HEK293 (cell line): ENCODE results near the gene SIK3.
A peak's percentile ranks its signal among the peaks of the same experiment; 100 is the strongest.
"Not testable (repeated sequence)": the region's sequence is repeated elsewhere in the genome, so short reads cannot be mapped to it uniquely, and the experiment has no call there.

ENCODE experiments used
- CTCF ChIA-PET: fragments of 350-600 bp; formaldehyde crosslinking; extraction: SDS; loops from one replicate; lab custom pipeline; 2021; ENCODE audit warnings: antibody characterized with exemption; lab: Yijun Ruan, JAX
- POLR2A ChIA-PET: fragments of 300-600 bp; formaldehyde crosslinking; extraction: SDS; loops from one replicate; lab custom pipeline; 2020; ENCODE audit warnings: antibody characterized with exemption, inconsistent platforms; lab: Yijun Ruan, JAX
- H3K27ac ChIP-seq: fragments of 200-500 bp; sonication (Bioruptor generic); 2 replicates; pipeline ENCODE4 v1.5.1; 2014; ENCODE audit warnings: low read depth, low read length, control low read depth, inconsistent platforms; ENCODE audit errors: extremely low read depth
- H3K36me3 ChIP-seq, 2 experiments: fragments of 200-500 bp in 1 of 2; sonication (Bioruptor generic) in 1 of 2; 1 replicate in 1 of 2; 2 replicates in 1 of 2; pipeline ENCODE4 v1.5.1; 2014 to 2017; ENCODE audit warnings: inconsistent platforms in 2 of 2, low read length in 2 of 2; ENCODE audit not compliant: control insufficient read depth in 2 of 2, insufficient read depth in 1 of 2
- H3K4me1 ChIP-seq: fragments of 200-500 bp; sonication (Bioruptor generic); 2 replicates; pipeline ENCODE4 v1.5.1; 2014; ENCODE audit warnings: mild to moderate bottlenecking, low read length, inconsistent platforms; ENCODE audit not compliant: control insufficient read depth, insufficient read depth
- H3K4me3 ChIP-seq: 2 replicates; pipeline ENCODE4 v1.5.1; 2011; ENCODE audit warnings: low read depth, mild to moderate bottlenecking, control low read depth, low read length, moderate library complexity
- H3K9me3 ChIP-seq: fragments of 200-500 bp; sonication (Bioruptor generic); 2 replicates; pipeline ENCODE4 v1.5.1; 2014; ENCODE audit warnings: low read depth, low read length, inconsistent platforms; ENCODE audit not compliant: control insufficient read depth, insufficient read depth
- HIC1 ChIP-seq: fragments of 450-650 bp; formaldehyde crosslinking; IDR thresholded peaks from 2 replicates; pipeline ENCODE4 v1.5.1; 2016; ENCODE audit warnings: missing biosample characterization, missing genetic modification characterization
- KLF10 ChIP-seq: fragments of 450-650 bp; IDR thresholded peaks from 2 replicates; pipeline ENCODE4 v1.5.1; 2018; ENCODE audit warnings: missing biosample characterization, mild to moderate bottlenecking, missing genetic modification characterization
- PRDM10 ChIP-seq: fragments of 450-650 bp; formaldehyde crosslinking; IDR thresholded peaks from 2 replicates; pipeline ENCODE4 v1.5.1; 2016; ENCODE audit warnings: missing biosample characterization, missing genetic modification characterization
- REST ChIP-seq: fragments of 450-650 bp; formaldehyde crosslinking; IDR thresholded peaks from 2 replicates; pipeline ENCODE4 v1.5.1; 2016; ENCODE audit warnings: missing biosample characterization, missing genetic modification characterization
- SP2 ChIP-seq: fragments of 450-650 bp; formaldehyde crosslinking; IDR thresholded peaks from 2 replicates; pipeline ENCODE4 v1.5.1; 2016; ENCODE audit warnings: missing biosample characterization, missing genetic modification characterization
- ZBTB6 ChIP-seq: fragments of 450-650 bp; formaldehyde crosslinking; IDR thresholded peaks from 2 replicates; pipeline ENCODE4 v1.5.1; 2017; ENCODE audit warnings: missing biosample characterization, missing genetic modification characterization
- ZNF114 ChIP-seq: fragments of 450-650 bp; formaldehyde crosslinking; IDR thresholded peaks from 2 replicates; pipeline ENCODE4 v1.5.0; 2017; ENCODE audit warnings: missing biosample characterization, missing genetic modification characterization
- ZNF121 ChIP-seq: fragments of 450-650 bp; formaldehyde crosslinking; IDR thresholded peaks from 2 replicates; pipeline ENCODE4 v1.5.1; 2016; ENCODE audit warnings: missing biosample characterization, missing genetic modification characterization
- ZNF335 ChIP-seq: fragments of 450-650 bp; formaldehyde crosslinking; conservative IDR thresholded peaks from 2 replicates; pipeline ENCODE4 v1.5.1; 2016; ENCODE audit warnings: missing biosample characterization, missing genetic modification characterization
- ZNF449 ChIP-seq: fragments of 450-650 bp; formaldehyde crosslinking; IDR thresholded peaks from 2 replicates; pipeline ENCODE4 v1.5.1; 2017; ENCODE audit warnings: missing biosample characterization, mild to moderate bottlenecking, missing genetic modification characterization, moderate library complexity
- ZNF600 ChIP-seq: fragments of 450-650 bp; formaldehyde crosslinking; IDR thresholded peaks from 2 replicates; pipeline ENCODE4 v1.5.1; 2016; ENCODE audit warnings: missing biosample characterization, missing genetic modification characterization
- ZNF639 ChIP-seq: fragments of 450-650 bp; formaldehyde crosslinking; IDR thresholded peaks from 2 replicates; pipeline ENCODE4 v1.5.1; 2016; ENCODE audit warnings: missing biosample characterization, missing genetic modification characterization
- ZNF660 ChIP-seq: fragments of 450-650 bp; IDR thresholded peaks from 2 replicates; pipeline ENCODE4 v1.5.1; 2018; ENCODE audit warnings: missing biosample characterization, mild to moderate bottlenecking, missing genetic modification characterization
- ZNF692 ChIP-seq: fragments of 450-650 bp; formaldehyde crosslinking; IDR thresholded peaks from 2 replicates; pipeline ENCODE4 v1.5.1; 2016; ENCODE audit warnings: missing biosample characterization, missing genetic modification characterization
- ZSCAN16 ChIP-seq: fragments of 450-650 bp; formaldehyde crosslinking; IDR thresholded peaks from 2 replicates; pipeline ENCODE4 v1.5.1; 2016; ENCODE audit warnings: missing biosample characterization, missing genetic modification characterization

SIK3 gene

GRCh38 chr11:117050121-117050520 is 48.1 kb downstream of the SIK3 start:
- CTCF ChIA-PET = interaction anchor here (0.6 to 1.0 kb wide), 2 partner anchors 10 to 24 kb away, joined by 3 read pairs; no protein-coding TSS in a partner anchor
- H3K9me3 ChIP-seq, H3K4me3 ChIP-seq, H3K36me3 ChIP-seq, POLR2A ChIA-PET, H3K4me1 ChIP-seq, H3K27ac ChIP-seq: not testable (repeated sequence)

GRCh38 chr11:117046627-117047026 is 51.6 kb downstream of the SIK3 start:
- H3K9me3 ChIP-seq, POLR2A ChIA-PET, H3K4me1 ChIP-seq: not testable (repeated sequence)
- TF ChIP-seq ZNF121 (tag by site-specific recombination) = peak; percentile 83
- TF ChIP-seq, all 188 proteins: peak for 1; not testable (repeated sequence) for 187
- not testable (repeated sequence) for H3K36me3 ChIP-seq, H3K4me3 ChIP-seq, H3K27ac ChIP-seq
- CTCF ChIA-PET = interaction anchor here (0.5 kb wide), 1 partner anchor 87 kb away, joined by 5 read pairs; no protein-coding TSS in a partner anchor

GRCh38 chr11:117045956-117046355 is 52.3 kb downstream of the SIK3 start:
- no peaks in the 10 kb centered on the region for H3K36me3 ChIP-seq
- no peak overlapping the region for H3K27ac ChIP-seq
- H3K4me1 ChIP-seq = peaks cover 9% of the 10 kb centered on the region
- H3K9me3 ChIP-seq = no peaks in the 10 kb centered on the region
- POLR2A ChIA-PET = no interaction called here
- CTCF ChIA-PET = interaction anchor here (0.5 kb wide), 1 partner anchor 88 kb away, joined by 5 read pairs; no protein-coding TSS in a partner anchor
- H3K4me3 ChIP-seq = no peak overlapping the region
- TF ChIP-seq ZNF639 = no peak
- no peak for TF ChIP-seq ZNF692 (tag by site-specific recombination)
- TF ChIP-seq ZNF335 (tag by site-specific recombination) = no peak
- TF ChIP-seq HIC1 = no peak
- TF ChIP-seq ZBTB6 (tag by site-specific recombination) = no peak
- TF ChIP-seq SP2 (tag by site-specific recombination) = no peak
- peak; percentile 98 for TF ChIP-seq ZNF600 (tag by site-specific recombination)
- TF ChIP-seq ZNF660 (tag by site-specific recombination) = no peak
- TF ChIP-seq ZNF114 = no peak
- peak; percentile 94 for TF ChIP-seq ZNF449
- TF ChIP-seq KLF10 = no peak
- no peak for TF ChIP-seq ZSCAN16 (tag by site-specific recombination)
- TF ChIP-seq PRDM10 (tag by site-specific recombination) = 0 out of 2 replicates have a peak, but pooled peaks have one; percentile 28
- TF ChIP-seq REST (tag by site-specific recombination) = no peak
